HepG2 (cell line): Measurements from ENCODE around the gene ZDHHC18. TPM values are rescaled to one million over a fixed set of nuclear protein-coding genes. Genes with fewer than 3 reads are reported as not detected.
A peak's percentile ranks its signal among the peaks of the same experiment; 100 is the strongest.

Source experiments
- ATAC-seq: fragments of 200-7000 bp; cut with Tn5 transposase; 3 replicates; pipeline ENCODE4 v1.9.1; 2020; ENCODE audit warnings: mild to moderate bottlenecking, moderate library complexity
- BruUV-seq: library from RNA; stranded (reverse); fragments of 400-500 nt; replicated peaks from 2 replicates; lab custom pipeline; 2021; lab: Mats Ljungman, UMichigan
- CTCF ChIA-PET: fragments of 300-600 bp; formaldehyde crosslinking; extraction: SDS; loops from one replicate; lab custom pipeline; 2021; ENCODE audit warnings: low total read pairs, inconsistent platforms, low intra/inter-chr PET ratio; lab: Yijun Ruan, JAX
- POLR2A ChIA-PET: fragments of 350-600 bp; sonication (Branson Sonifier 250); formaldehyde crosslinking; loops from one replicate; lab custom pipeline; 2020; ENCODE audit warnings: antibody characterized with exemption, inconsistent platforms; lab: Yijun Ruan, JAX
- DNase-seq: peaks from one replicate; pipeline ENCODE4 v3.0.0-alpha.2; 2015; ENCODE audit warnings: low spot score
- FAIRE-seq: peaks from 3 replicates; lab custom pipeline; 2011; peaks lifted over from hg19 to GRCh38; lab: Jason Lieb, UNC
- H2AFZ ChIP-seq: one replicate; pipeline ENCODE4 v1.6.1; 2011; ENCODE audit warnings: low read length, inconsistent platforms
- H3K27ac ChIP-seq: fragments of 300-600 bp; 3 replicates; pipeline ENCODE4 v1.8.0; 2011; ENCODE audit warnings: mixed run types, mild to moderate bottlenecking, mixed read lengths, low read length, inconsistent platforms; ENCODE audit not compliant: insufficient read depth; ENCODE audit errors: extremely low read length
- H3K27me3 ChIP-seq, 2 experiments: fragments of 200-600 bp in 1 of 2; 2 replicates in 1 of 2; 3 replicates in 1 of 2; pipeline versions ENCODE4 v1.6.0 to v1.8.0; 2011; ENCODE audit warnings: low read length in 2 of 2, mild to moderate bottlenecking in 2 of 2, moderate library complexity in 2 of 2, inconsistent platforms in 1 of 2; ENCODE audit not compliant: insufficient read depth in 2 of 2, control insufficient read depth in 1 of 2
- H3K36me3 ChIP-seq, 2 experiments: fragments of 200-600 bp in 1 of 2; replicated peaks in 1 of 2; 2 replicates in 1 of 2; 3 replicates in 1 of 2; pipeline versions ENCODE4 v1.5.1 to v1.8.0; 2011; ENCODE audit warnings: low read length in 2 of 2, inconsistent platforms in 1 of 2; ENCODE audit not compliant: insufficient read depth in 2 of 2, control insufficient read depth in 1 of 2
- H3K4me1 ChIP-seq: 2 replicates; pipeline ENCODE4 v1.5.1; 2012; ENCODE audit warnings: low read length, inconsistent platforms; ENCODE audit not compliant: insufficient read depth
- H3K4me2 ChIP-seq: 2 replicates; pipeline ENCODE4 v1.6.0; 2011; ENCODE audit warnings: low read depth, low read length, inconsistent platforms
- H3K4me3 ChIP-seq, 3 experiments: fragments of 200-600 bp in 1 of 3; sonication (generic), shearing (Covaris generic) in 1 of 3; replicated peaks in 1 of 3; 2 replicates each; pipeline ENCODE4 v1.5.1; 2011 to 2016; ENCODE audit warnings: low read length in 3 of 3, inconsistent platforms in 2 of 3, low read depth in 2 of 3, mild to moderate bottlenecking in 2 of 3, control low read depth in 1 of 3, mixed read lengths in 1 of 3; ENCODE audit not compliant: insufficient read depth in 1 of 3
- H3K79me2 ChIP-seq: one replicate; pipeline ENCODE4 v1.6.1; 2011; ENCODE audit warnings: low read length, inconsistent platforms; ENCODE audit not compliant: insufficient read depth
- H3K9ac ChIP-seq: 2 replicates; pipeline ENCODE4 v1.6.0; 2011; ENCODE audit warnings: mild to moderate bottlenecking, low read depth, low read length, inconsistent platforms; ENCODE audit not compliant: insufficient read depth
- H3K9me3 ChIP-seq: 2 replicates; pipeline ENCODE4 v1.5.1; 2012; ENCODE audit warnings: mild to moderate bottlenecking, low read length
- H4K20me1 ChIP-seq: 2 replicates; pipeline ENCODE4 v1.6.0; 2011; ENCODE audit warnings: inconsistent platforms, mild to moderate bottlenecking, low read length, moderate library complexity; ENCODE audit not compliant: insufficient read depth
- CBFB ChIP-seq: sonication (generic); formaldehyde crosslinking; IDR thresholded peaks from 2 replicates; pipeline ENCODE4 v1.4.0; 2020; ENCODE audit warnings: missing genetic modification reagents
- CENPT ChIP-seq: sonication (generic); formaldehyde crosslinking; IDR thresholded peaks from 2 replicates; pipeline ENCODE4 v1.8.0; 2022; ENCODE audit warnings: low read depth, mild to moderate bottlenecking, moderate library complexity, missing genetic modification reagents
- ELF1 ChIP-seq: sonication (generic); formaldehyde crosslinking; IDR thresholded peaks from 2 replicates; pipeline ENCODE4 v1.4.0; 2020; ENCODE audit warnings: missing genetic modification reagents
- SAFB2 ChIP-seq: sonication (generic); formaldehyde crosslinking; IDR thresholded peaks from 2 replicates; pipeline ENCODE4 v1.5.1; 2020; ENCODE audit warnings: missing genetic modification reagents, low read depth, mild to moderate bottlenecking, borderline replicate concordance
- ZBTB33 ChIP-seq: sonication (generic); formaldehyde crosslinking; IDR thresholded peaks from 2 replicates; pipeline ENCODE4 v1.4.0; 2020; ENCODE audit warnings: missing genetic modification reagents
- ZNF460 ChIP-seq: sonication (generic); formaldehyde crosslinking; IDR thresholded peaks from 2 replicates; pipeline ENCODE4 v1.5.1; 2020; ENCODE audit warnings: missing genetic modification reagents, mild to moderate bottlenecking, borderline replicate concordance
- ZNF782 ChIP-seq: sonication (generic); formaldehyde crosslinking; IDR thresholded peaks from 2 replicates; pipeline ENCODE4 v1.4.0; 2020; ENCODE audit warnings: missing genetic modification reagents, mild to moderate bottlenecking, borderline replicate concordance
- ZNF891 ChIP-seq: sonication (generic); formaldehyde crosslinking; IDR thresholded peaks from 2 replicates; pipeline ENCODE4 v1.5.0; 2020; ENCODE audit warnings: mild to moderate bottlenecking, missing genetic modification reagents
- WGBS: methylation state at CpG from one replicate; pipeline ENCODE4 v1.1.6; 2017; ENCODE audit warnings: low lambda C conversion rate; 5-methylcytosine and 5-hydroxymethylcytosine counted together
- in situ Hi-C: cut with HindIII; loops from 2 replicates; pipeline ENCODE4 v1.10.0; 2017; ENCODE audit warnings: low pct_unique_long_range_greater_than_20kb; ENCODE audit not compliant: extremely low pct_ligation_motif_present
- intact Hi-C: fragments of 100-400 bp; cut with micrococcal nuclease; formaldehyde crosslinking; loops from one replicate; pipeline ENCODE4 v1.10.0; 2022; ENCODE audit not compliant: unreplicated experiment
- polyA plus RNA-seq, 8 experiments: library from polyadenylated mRNA; depleted of rRNA in 3 of 8; stranded (reverse) in 7 of 8; unstranded in 1 of 8; fragments of >200 nt; fragmentation: Illumina TruSeq in 4 of 8; extraction: Trizol in 4 of 8; gene quantifications; 2 replicates each; pipeline versions ENCODE4 v1.2.1 to v1.2.3, GENCODE V29; 2011 to 2016; ENCODE audit warnings: low read depth in 4 of 8, missing spikeins in 1 of 8, mixed read lengths in 1 of 8; ENCODE audit not compliant: insufficient read depth in 1 of 8
- total RNA-seq, 5 experiments: library from RNA; depleted of rRNA; stranded (reverse); fragments of >200 nt; fragmentation: Illumina TruSeq; extraction: Trizol; gene quantifications; 2 replicates each; pipeline ENCODE4 v1.2.3, GENCODE V29; 2016; ENCODE audit warnings: low read depth in 1 of 5
- TF ChIP-seq, protein P1 (sequence below): IDR thresholded peaks from 2 replicates; pipeline ENCODE4 v1.6.1; 2018; ENCODE audit warnings: missing genetic modification reagents, mild to moderate bottlenecking, missing compliant biosample characterization

Gene ZDHHC18
- total and polyA plus RNA-seq, 2 of the 13 experiments (the other 11 are each of a cell fraction or from before 2014, with no cell fraction given) = 13.2 to 35.3 TPM

GRCh38 chr1:26788515-26788785 is 38.0 kb upstream of the ZDHHC18 start (continued):
- no peak for TF ChIP-seq SAFB2 (CRISPR knock-in tag)

GRCh38 chr1:26788836-26789611 is 37.5 kb upstream of the ZDHHC18 start:
- DNase-seq = peak; percentile 76
- in situ Hi-C loops = loop anchor here (5.0 kb wide), 2 partner anchors 97 to 187 kb away; no protein-coding TSS in a partner anchor
- TF ChIP-seq ELF1 (CRISPR knock-in tag) = no peak
- TF ChIP-seq ZNF460 (CRISPR knock-in tag) = no peak
- no peak for TF ChIP-seq ZNF891 (CRISPR knock-in tag)
- no peak for TF ChIP-seq CBFB (CRISPR knock-in tag)
- no peak for TF ChIP-seq CENPT
- TF ChIP-seq ZBTB33 (CRISPR knock-in tag) = 0 out of 2 replicates have a peak, but pooled peaks have one; percentile 17
- no peak for TF ChIP-seq ZNF782 (CRISPR knock-in tag)
- TF ChIP-seq, protein P1, sequence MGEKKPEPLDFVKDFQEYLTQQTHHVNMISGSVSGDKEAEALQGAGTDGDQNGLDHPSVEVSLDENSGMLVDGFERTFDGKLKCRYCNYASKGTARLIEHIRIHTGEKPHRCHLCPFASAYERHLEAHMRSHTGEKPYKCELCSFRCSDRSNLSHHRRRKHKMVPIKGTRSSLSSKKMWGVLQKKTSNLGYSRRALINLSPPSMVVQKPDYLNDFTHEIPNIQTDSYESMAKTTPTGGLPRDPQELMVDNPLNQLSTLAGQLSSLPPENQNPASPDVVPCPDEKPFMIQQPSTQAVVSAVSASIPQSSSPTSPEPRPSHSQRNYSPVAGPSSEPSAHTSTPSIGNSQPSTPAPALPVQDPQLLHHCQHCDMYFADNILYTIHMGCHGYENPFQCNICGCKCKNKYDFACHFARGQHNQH (CRISPR knock-in tag) = 0 out of 2 replicates have a peak, but pooled peaks have one; percentile 26

More at GRCh38 chr1:26788836-26789611, 37.5 kb upstream of the ZDHHC18 start:
- ATAC-seq (peak; percentile 11), FAIRE-seq (peak; percentile 82)
- peak overlapping the region; percentile 99 for H3K4me2 ChIP-seq
- no TSS peak for BruUV-seq
- H2AFZ ChIP-seq = peak overlapping the region; percentile 30
- under 1% methylated on average over 18 of the region's 19 CpGs for WGBS
- peak overlapping the region; percentile 78 to 89 (median 87) for H3K4me3 ChIP-seq
- H3K79me2 ChIP-seq = peaks cover 6% of the 10 kb centered on the region
- ChIA-PET CTCF (interaction anchor here (1.2 to 3.2 kb wide), 5 partner anchors 14 to 191 kb away, joined by 4 to 44 read pairs (median 8); no protein-coding TSS in a partner anchor), POLR2A (interaction anchor here (1.0 to 7.0 kb wide), 13 partner anchors 17 to 195 kb away, joined by 3 to 127 read pairs (median 5); partner anchors contain the start of genes ARID1A and NR0B2)
- H3K27me3 ChIP-seq = no peaks in the 10 kb centered on the region; a peak in 1 of 5 replicates
- H3K4me1 ChIP-seq = peaks cover 52% of the 10 kb centered on the region
- H3K9me3 ChIP-seq = no peaks in the 10 kb centered on the region
- peak overlapping the region; percentile 98 for H3K9ac ChIP-seq
- H4K20me1 ChIP-seq = no peaks in the 10 kb centered on the region
- peaks cover 0 to 2% of the 10 kb centered on the region in 2 experiments; a peak in 2 of 5 replicates for H3K36me3 ChIP-seq
- peak overlapping the region; percentile 97 for H3K27ac ChIP-seq
- intact Hi-C loops = loop anchor here (1.0 to 5.0 kb wide), 3 partner anchors 92 to 187 kb away; partner anchors contain the start of gene ARID1A
